ENCODE measurements around the gene SLC38A10. TPM values are rescaled to one million over a fixed set of nuclear protein-coding genes. Genes with fewer than 3 reads are reported as not detected.

Gene SLC38A10
- total RNA-seq, 1 experiment from 2014 or later, result 121 TPM

DNA sequence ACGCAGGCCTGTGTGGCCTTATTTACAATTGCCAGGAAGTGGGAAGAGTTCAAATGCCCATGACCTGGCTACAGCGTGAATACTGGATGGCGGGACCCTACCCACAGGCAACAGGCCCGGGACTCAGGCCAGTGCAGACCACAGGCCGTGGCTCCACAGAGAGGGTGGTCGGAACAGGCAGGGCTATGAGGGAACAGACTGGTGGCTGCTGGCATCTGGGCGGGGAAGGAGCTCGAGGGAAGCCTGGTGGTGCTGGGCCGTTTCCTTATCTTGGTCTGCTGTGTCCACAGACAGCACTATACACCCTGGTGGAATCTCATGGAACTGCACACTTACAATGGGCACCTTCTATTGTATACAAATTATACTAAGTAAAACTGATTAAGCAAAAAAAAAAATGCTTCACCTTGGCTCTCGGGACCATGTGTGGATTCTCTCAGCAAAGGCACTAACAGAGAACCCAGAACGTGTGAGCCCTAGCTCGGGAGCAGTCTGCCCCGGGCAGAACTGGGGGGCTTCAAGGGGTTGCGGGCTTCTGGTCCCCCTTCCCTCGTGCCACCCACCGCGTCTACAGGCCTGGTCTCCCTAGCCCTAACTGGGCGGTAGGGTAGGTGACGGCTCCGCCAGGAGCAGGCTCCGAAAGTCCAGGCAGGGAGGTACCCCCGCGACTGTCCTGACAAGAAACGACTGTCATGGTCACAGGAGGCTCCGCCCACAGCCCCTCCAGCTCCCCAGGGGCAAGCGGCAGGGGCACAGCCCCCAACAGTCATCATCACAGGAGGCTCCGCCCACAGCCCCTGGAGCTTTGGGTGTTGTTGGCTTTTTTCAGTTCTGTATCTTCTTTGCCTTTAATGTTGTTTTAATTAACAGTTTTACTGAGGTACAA, 94.2 kb downstream of the SLC38A10 start:
- no TSS peak for BruUV-seq (replicated peaks)
- DNase-seq, result peak; percentile 73
- intact Hi-C loops (cut with micrococcal nuclease; ENCODE audit: unreplicated experiment), result no loop called here
- CTCF ChIA-PET, result interaction anchor here (0.6 to 1.0 kb wide), 8 partner anchors 8 to 362 kb away, joined by 3 to 4 read pairs (median 3); no protein-coding TSS in a partner anchor
- Mint-ChIP-seq H3K36me3 (ENCODE audit: insufficient read depth, unreplicated experiment) (peaks cover 7% of the 10 kb centered on the region), H3K27ac (ENCODE audit: unreplicated experiment) (no peak overlapping the region), H3K9me3 (ENCODE audit: low read depth, unreplicated experiment) (no peaks in the 10 kb centered on the region), H3K27me3 (ENCODE audit: unreplicated experiment) (no peaks in the 10 kb centered on the region), H3K4me3 (ENCODE audit: low read depth, unreplicated experiment) (no peak overlapping the region), H3K4me1 (ENCODE audit: low read depth, unreplicated experiment) (no peaks in the 10 kb centered on the region)
- TF ChIP-seq, protein P1, sequence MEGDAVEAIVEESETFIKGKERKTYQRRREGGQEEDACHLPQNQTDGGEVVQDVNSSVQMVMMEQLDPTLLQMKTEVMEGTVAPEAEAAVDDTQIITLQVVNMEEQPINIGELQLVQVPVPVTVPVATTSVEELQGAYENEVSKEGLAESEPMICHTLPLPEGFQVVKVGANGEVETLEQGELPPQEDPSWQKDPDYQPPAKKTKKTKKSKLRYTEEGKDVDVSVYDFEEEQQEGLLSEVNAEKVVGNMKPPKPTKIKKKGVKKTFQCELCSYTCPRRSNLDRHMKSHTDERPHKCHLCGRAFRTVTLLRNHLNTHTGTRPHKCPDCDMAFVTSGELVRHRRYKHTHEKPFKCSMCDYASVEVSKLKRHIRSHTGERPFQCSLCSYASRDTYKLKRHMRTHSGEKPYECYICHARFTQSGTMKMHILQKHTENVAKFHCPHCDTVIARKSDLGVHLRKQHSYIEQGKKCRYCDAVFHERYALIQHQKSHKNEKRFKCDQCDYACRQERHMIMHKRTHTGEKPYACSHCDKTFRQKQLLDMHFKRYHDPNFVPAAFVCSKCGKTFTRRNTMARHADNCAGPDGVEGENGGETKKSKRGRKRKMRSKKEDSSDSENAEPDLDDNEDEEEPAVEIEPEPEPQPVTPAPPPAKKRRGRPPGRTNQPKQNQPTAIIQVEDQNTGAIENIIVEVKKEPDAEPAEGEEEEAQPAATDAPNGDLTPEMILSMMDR (IDR thresholded peaks at IDR 0.05; ENCODE audit: unreplicated experiment), result no peak

DNA sequence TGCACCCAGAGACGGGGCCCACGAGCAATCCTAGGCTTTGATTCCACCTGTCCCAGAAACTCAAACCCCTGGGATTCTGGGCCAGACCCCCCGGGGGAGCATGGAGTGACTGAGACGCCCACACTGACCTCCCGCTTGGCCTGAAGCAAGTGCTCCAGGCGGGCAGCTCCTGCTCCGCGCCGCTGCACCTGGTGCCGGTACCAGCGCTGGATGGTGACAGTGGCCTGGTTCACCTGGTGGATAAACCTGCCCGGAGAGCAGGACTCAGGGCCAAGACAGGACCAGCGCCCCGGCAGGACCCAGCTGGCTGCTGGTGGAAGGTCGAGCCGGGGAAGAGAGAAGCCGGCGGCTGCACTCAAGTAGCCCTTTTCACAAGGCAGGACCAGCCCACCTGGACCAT, 94.9 kb downstream of the SLC38A10 start:
- Mint-ChIP-seq H3K9me3 (ENCODE audit: low read depth, unreplicated experiment) (no peaks in the 10 kb centered on the region), H3K36me3 (ENCODE audit: insufficient read depth, unreplicated experiment) (peaks cover 7% of the 10 kb centered on the region), H3K27me3 (ENCODE audit: unreplicated experiment) (no peaks in the 10 kb centered on the region), H3K4me3 (ENCODE audit: low read depth, unreplicated experiment) (no peak overlapping the region), H3K4me1 (ENCODE audit: low read depth, unreplicated experiment) (no peaks in the 10 kb centered on the region), H3K27ac (ENCODE audit: unreplicated experiment) (no peak overlapping the region)
- DNase-seq, result no peak
- intact Hi-C loops (cut with micrococcal nuclease; ENCODE audit: unreplicated experiment), result no loop called here
- CTCF ChIA-PET, result interaction anchor here (0.7 to 1.0 kb wide), 5 partner anchors 9 to 99 kb away, joined by 3 to 4 read pairs (median 3); no protein-coding TSS in a partner anchor
- BruUV-seq (replicated peaks), result no TSS peak
- TF ChIP-seq, protein P1 (IDR thresholded peaks at IDR 0.05; ENCODE audit: unreplicated experiment), result no peak

DNA sequence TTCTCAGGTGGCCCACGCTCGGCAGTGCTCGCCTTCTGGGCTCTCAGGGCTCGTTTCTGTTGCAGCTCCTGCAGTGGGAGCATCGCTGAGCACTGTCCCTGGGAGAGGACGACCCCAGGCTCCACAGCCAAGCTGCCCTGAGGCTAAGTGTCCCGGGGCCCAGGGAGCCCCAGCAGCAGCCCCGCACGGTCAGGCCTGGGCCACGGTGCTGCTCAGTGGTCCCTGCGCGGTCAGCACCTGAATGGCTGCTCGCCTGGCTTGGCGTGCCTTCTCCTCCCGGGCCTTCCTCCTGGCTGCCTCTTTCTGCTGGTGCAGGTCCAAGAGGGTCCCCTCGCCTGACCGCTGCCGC, 95.7 kb downstream of the SLC38A10 start:
- CTCF ChIA-PET, result no interaction called here
- Mint-ChIP-seq H3K27me3 (ENCODE audit: unreplicated experiment) (no peaks in the 10 kb centered on the region), H3K27ac (ENCODE audit: unreplicated experiment) (no peak overlapping the region), H3K9me3 (ENCODE audit: low read depth, unreplicated experiment) (no peaks in the 10 kb centered on the region), H3K4me3 (ENCODE audit: low read depth, unreplicated experiment) (no peak overlapping the region), H3K4me1 (ENCODE audit: low read depth, unreplicated experiment) (no peaks in the 10 kb centered on the region), H3K36me3 (ENCODE audit: insufficient read depth, unreplicated experiment) (peaks cover 7% of the 10 kb centered on the region)
- BruUV-seq (replicated peaks), result no TSS peak
- TF ChIP-seq, protein P1 (IDR thresholded peaks at IDR 0.05; ENCODE audit: unreplicated experiment), result no peak
- intact Hi-C loops (cut with micrococcal nuclease; ENCODE audit: unreplicated experiment), result no loop called here
- DNase-seq, result no peak

DNA sequence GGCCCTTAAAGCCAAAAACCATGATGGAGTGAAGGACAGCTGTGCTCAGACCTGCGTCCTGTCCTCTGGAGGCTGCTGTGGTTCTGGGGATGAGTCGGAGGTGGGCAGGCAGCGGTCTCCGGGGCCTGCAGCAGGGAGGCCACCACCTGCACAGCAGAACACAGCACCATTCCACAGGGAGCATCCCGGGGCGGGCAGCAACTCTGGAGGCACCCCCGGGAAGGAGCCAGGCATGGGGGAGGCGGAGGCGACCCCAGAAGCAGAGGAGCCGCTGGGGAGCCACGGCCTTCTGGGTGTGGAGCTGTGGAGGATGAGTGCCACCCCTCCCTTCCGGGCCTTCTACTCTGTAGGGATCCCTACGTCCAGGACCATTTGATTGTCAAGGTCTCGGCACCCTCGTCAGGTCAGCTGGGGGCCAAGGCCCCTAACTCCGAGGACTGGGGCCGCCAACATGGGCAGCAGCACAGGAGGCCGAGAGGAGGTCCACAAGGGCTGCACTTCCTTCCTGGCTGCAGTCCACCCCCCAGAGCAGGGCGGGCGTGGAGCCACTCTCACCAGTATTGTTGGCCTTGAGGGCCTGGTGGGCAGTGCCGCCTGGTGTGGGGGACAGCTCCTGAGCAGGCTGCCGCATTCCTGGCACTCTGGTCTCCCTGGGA, 96.2 kb downstream of the SLC38A10 start:
- Mint-ChIP-seq H3K4me1 (ENCODE audit: low read depth, unreplicated experiment) (no peaks in the 10 kb centered on the region), H3K27me3 (ENCODE audit: unreplicated experiment) (no peaks in the 10 kb centered on the region), H3K27ac (ENCODE audit: unreplicated experiment) (no peak overlapping the region), H3K9me3 (ENCODE audit: low read depth, unreplicated experiment) (no peaks in the 10 kb centered on the region), H3K36me3 (ENCODE audit: insufficient read depth, unreplicated experiment) (peaks cover 7% of the 10 kb centered on the region), H3K4me3 (ENCODE audit: low read depth, unreplicated experiment) (no peak overlapping the region)
- TF ChIP-seq, protein P1 (IDR thresholded peaks at IDR 0.05; ENCODE audit: unreplicated experiment), result no peak
- BruUV-seq (replicated peaks), result no TSS peak
- intact Hi-C loops (cut with micrococcal nuclease; ENCODE audit: unreplicated experiment), result no loop called here
- DNase-seq, result no peak
- CTCF ChIA-PET, result interaction anchor here (0.6 kb wide), 1 partner anchor 305 kb away, joined by 6 read pairs; no protein-coding TSS in a partner anchor

Measured in Calu3 (cell line).